Stimulated activated memory B cell treated with anti-CD40 and anti-IgM and Interleukin-4, amounts not matched to agents 10 μg/mL and 1 μg/mL and 100 μg/mL, for 72 hours (primary cell): ENCODE measurements around the gene KRTAP12-4.
"Not testable (repeated sequence)": the region's sequence is repeated elsewhere in the genome, so short reads cannot be mapped to it uniquely, and the experiment has no call there.

Source experiments
- ATAC-seq: fragments of 150-1000 bp; cut with Tn5 transposase; 2 replicates; pipeline ENCODE4 v1.10.0; 2021
- H3K27ac Mint-ChIP-seq: one replicate; pipeline ENCODE4 v1.8.0; 2022; ENCODE audit warnings: mild to moderate bottlenecking, mixed read lengths
- H3K27me3 Mint-ChIP-seq: one replicate; pipeline ENCODE4 v1.8.0; 2022; ENCODE audit warnings: mixed read lengths
- H3K36me3 Mint-ChIP-seq: one replicate; pipeline ENCODE4 v1.8.0; 2022; ENCODE audit warnings: mixed read lengths
- H3K4me1 Mint-ChIP-seq: one replicate; pipeline ENCODE4 v1.8.0; 2022; ENCODE audit warnings: mixed read lengths
- H3K4me3 Mint-ChIP-seq: one replicate; pipeline ENCODE4 v1.8.0; 2022; ENCODE audit warnings: mild to moderate bottlenecking, moderate library complexity, mixed read lengths
- H3K9me3 Mint-ChIP-seq: one replicate; pipeline ENCODE4 v1.8.0; 2022; ENCODE audit warnings: mixed read lengths

The KRTAP12-4 gene

DNA sequence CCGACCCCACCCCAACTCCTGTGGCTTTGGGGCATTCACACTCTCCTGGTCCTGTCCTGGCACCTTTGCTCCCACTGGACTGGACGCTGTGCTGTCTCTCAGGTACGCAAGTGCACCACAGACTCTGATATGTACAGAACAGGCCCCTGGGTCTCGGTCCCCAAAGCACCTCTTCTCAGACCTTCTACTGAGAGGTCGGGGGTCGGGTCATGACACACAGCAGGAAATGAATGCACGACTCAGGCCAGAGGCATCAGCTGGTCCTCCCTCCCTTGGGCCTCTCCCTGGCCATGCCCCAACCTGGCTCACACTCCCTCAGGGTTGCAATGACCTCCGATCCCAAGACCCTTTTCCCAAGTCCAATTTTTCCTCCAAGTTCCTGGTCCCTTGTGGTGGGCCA, 40.7 kb upstream of the KRTAP12-4 start:
- H3K4me3 Mint-ChIP-seq: no peak overlapping the region
- H3K36me3 Mint-ChIP-seq: no peaks in the 10 kb centered on the region

GRCh38 chr21:44694776-44695175, 40.3 kb upstream of the KRTAP12-4 start:
- H3K36me3 Mint-ChIP-seq: no peaks in the 10 kb centered on the region
- H3K27ac Mint-ChIP-seq: no peak overlapping the region
- no peak for ATAC-seq
- peaks cover 8% of the 10 kb centered on the region for H3K9me3 Mint-ChIP-seq
- H3K4me1 Mint-ChIP-seq: no peaks in the 10 kb centered on the region
- H3K4me3 Mint-ChIP-seq: no peak overlapping the region
- H3K27me3 Mint-ChIP-seq: peaks cover 43% of the 10 kb centered on the region

More for the DNA sequence above, 40.7 kb upstream of the KRTAP12-4 start:
- Mint-ChIP-seq H3K27me3 (peaks cover 47% of the 10 kb centered on the region), H3K4me1 (no peaks in the 10 kb centered on the region), H3K27ac (no peak overlapping the region), H3K9me3 (peaks cover 8% of the 10 kb centered on the region)
- no peak for ATAC-seq

- H3K9me3 Mint-ChIP-seq: peaks cover 8% of the 10 kb centered on the region
- H3K27ac Mint-ChIP-seq: no peak overlapping the region
- H3K27me3 Mint-ChIP-seq: peaks cover 38% of the 10 kb centered on the region
- no peaks in the 10 kb centered on the region for H3K36me3 Mint-ChIP-seq
- no peak overlapping the region for H3K4me3 Mint-ChIP-seq
- ATAC-seq: no peak
- H3K4me1 Mint-ChIP-seq: no peaks in the 10 kb centered on the region
These were observed 38.5 kb upstream of the KRTAP12-4 start for GRCh38 chr21:44692798-44693512.

GRCh38 chr21:44691686-44692085, 37.2 kb upstream of the KRTAP12-4 start:
- Mint-ChIP-seq H3K36me3 (no peaks in the 10 kb centered on the region), H3K4me3 (no peak overlapping the region), H3K4me1 (no peaks in the 10 kb centered on the region), H3K27me3 (peaks cover 38% of the 10 kb centered on the region), H3K27ac (no peak overlapping the region), H3K9me3 (peaks cover 8% of the 10 kb centered on the region)
- ATAC-seq: no peak

- H3K4me1 Mint-ChIP-seq, H3K36me3 Mint-ChIP-seq, ATAC-seq, H3K27ac Mint-ChIP-seq, H3K9me3 Mint-ChIP-seq, H3K4me3 Mint-ChIP-seq: not testable (repeated sequence)
- H3K27me3 Mint-ChIP-seq: peaks cover 43% of the 10 kb centered on the region
These were observed 35.3 kb upstream of the KRTAP12-4 start for GRCh38 chr21:44689740-44690139.

DNA sequence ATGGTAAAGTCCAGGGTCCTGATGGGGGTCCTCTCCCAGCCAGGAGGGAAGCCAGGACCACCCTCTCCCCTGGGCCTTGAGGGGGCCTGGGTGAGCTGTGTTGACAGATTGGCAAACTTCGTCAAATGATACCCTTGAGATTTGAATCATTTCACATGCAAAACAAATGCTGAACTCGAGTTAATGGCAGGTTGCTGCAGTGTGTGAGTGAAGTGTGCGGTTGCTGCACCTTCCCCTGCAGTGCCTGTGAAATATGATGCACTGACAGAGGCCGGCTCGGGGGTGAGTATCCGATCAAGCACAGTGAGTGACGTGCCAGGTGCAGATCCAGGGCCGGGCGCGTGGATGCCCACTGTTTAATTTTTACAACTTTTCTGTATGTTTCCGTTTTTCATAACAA, 33.2 kb upstream of the KRTAP12-4 start:
- Mint-ChIP-seq H3K4me1 (no peaks in the 10 kb centered on the region), H3K27ac (no peak overlapping the region), H3K4me3 (no peak overlapping the region), H3K36me3 (no peaks in the 10 kb centered on the region), H3K27me3 (peaks cover 60% of the 10 kb centered on the region), H3K9me3 (peaks cover under 1% of the 10 kb centered on the region)
- no peak for ATAC-seq

DNA sequence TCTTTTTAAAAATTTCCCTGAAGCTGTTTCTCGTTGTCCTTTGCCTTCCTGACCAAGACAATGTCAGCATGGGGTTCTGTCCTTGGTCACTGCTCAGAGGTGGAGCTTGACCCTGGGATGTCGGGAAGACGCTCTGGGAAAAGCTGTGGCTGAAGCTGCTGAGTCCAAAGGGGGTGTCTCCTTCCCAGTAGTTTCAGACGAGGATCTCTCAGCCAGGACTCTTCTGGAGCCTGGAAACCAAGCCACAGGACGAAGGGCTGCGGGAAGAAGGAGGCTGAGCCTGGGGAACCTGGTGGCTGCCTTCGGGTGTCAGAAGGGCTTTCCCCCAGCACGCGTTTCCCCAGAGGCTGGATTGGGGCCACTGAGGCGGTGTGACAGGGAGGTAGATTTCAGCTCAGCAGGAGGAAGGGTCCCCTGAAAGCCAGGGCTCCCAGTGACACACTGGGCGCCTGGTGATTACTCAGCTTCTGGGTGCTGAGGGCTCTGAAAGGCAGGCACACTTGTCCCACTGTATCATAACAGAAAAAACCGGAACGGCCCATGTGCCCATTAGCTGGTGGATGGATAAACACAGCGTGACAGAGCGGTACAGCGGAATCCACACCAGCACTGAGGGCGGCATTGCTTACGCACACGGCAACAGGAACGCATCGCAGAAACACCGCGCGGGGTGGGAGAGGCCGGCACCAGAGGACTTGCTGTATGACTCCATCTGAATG, 32.5 kb upstream of the KRTAP12-4 start:
- ATAC-seq: no peak
- no peak overlapping the region for H3K27ac Mint-ChIP-seq
- H3K36me3 Mint-ChIP-seq: no peaks in the 10 kb centered on the region
- no peak overlapping the region for H3K4me3 Mint-ChIP-seq
- no peaks in the 10 kb centered on the region for H3K4me1 Mint-ChIP-seq
- peaks cover 67% of the 10 kb centered on the region for H3K27me3 Mint-ChIP-seq
- H3K9me3 Mint-ChIP-seq: no peaks in the 10 kb centered on the region

GRCh38 chr21:44686000-44686781, 31.7 kb upstream of the KRTAP12-4 start:
- Mint-ChIP-seq H3K4me1 (no peaks in the 10 kb centered on the region), H3K9me3 (no peaks in the 10 kb centered on the region), H3K27me3 (peaks cover 75% of the 10 kb centered on the region), H3K36me3 (no peaks in the 10 kb centered on the region), H3K27ac (no peak overlapping the region), H3K4me3 (no peak overlapping the region)
- ATAC-seq: no peak

GRCh38 chr21:44685050-44685449, 30.6 kb upstream of the KRTAP12-4 start:
- not testable (repeated sequence) for H3K4me3 Mint-ChIP-seq, H3K4me1 Mint-ChIP-seq, ATAC-seq, H3K27ac Mint-ChIP-seq, H3K36me3 Mint-ChIP-seq, H3K9me3 Mint-ChIP-seq
- peaks cover 86% of the 10 kb centered on the region for H3K27me3 Mint-ChIP-seq

DNA sequence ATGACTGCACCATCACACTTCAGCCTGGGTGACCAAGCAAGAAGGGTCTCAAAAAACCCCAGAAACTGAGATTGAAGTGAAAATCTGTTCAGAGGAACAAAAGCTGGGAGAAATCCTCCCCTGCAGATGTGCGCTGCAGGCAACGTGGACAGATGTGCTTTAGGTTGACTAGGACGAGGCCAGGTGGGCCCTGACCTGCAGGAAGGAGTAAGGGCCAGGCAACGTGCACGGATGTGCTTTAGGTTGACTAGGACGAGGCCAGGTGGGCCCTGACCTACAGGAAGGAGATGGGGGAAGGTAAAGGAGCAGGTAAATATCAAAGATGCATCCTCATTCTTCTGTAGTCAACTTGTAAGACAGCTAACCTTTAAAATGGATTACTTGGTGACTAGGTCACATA, 30.0 kb upstream of the KRTAP12-4 start:
- H3K36me3 Mint-ChIP-seq: no peaks in the 10 kb centered on the region
- H3K27me3 Mint-ChIP-seq: peaks cover 90% of the 10 kb centered on the region
- no peak overlapping the region for H3K27ac Mint-ChIP-seq
- no peaks in the 10 kb centered on the region for H3K9me3 Mint-ChIP-seq
- H3K4me3 Mint-ChIP-seq: no peak overlapping the region
- no peak for ATAC-seq
- no peaks in the 10 kb centered on the region for H3K4me1 Mint-ChIP-seq

- H3K9me3 Mint-ChIP-seq: no peaks in the 10 kb centered on the region
These were observed 29.6 kb upstream of the KRTAP12-4 start for GRCh38 chr21:44684077-44684476.

GRCh38 chr21:44682580-44683151, 28.2 kb upstream of the KRTAP12-4 start:
- Mint-ChIP-seq H3K36me3 (no peaks in the 10 kb centered on the region), H3K4me1 (no peaks in the 10 kb centered on the region), H3K4me3 (no peak overlapping the region), H3K27ac (no peak overlapping the region), H3K9me3 (no peaks in the 10 kb centered on the region), H3K27me3 (peaks cover 77% of the 10 kb centered on the region)
- no peak for ATAC-seq

More at GRCh38 chr21:44684077-44684476, 29.6 kb upstream of the KRTAP12-4 start:
- no peaks in the 10 kb centered on the region for H3K36me3 Mint-ChIP-seq
- no peak overlapping the region for H3K27ac Mint-ChIP-seq
- H3K4me1 Mint-ChIP-seq: no peaks in the 10 kb centered on the region
- ATAC-seq: no peak
- peaks cover 90% of the 10 kb centered on the region for H3K27me3 Mint-ChIP-seq
- no peak overlapping the region for H3K4me3 Mint-ChIP-seq

- Mint-ChIP-seq H3K4me3 (no peak within 1 kb of the TSS), H3K36me3 (no peaks in the 10 kb centered on the region), H3K9me3 (no peaks in the 10 kb centered on the region), H3K27me3 (peaks cover 70% of the 10 kb centered on the region), H3K27ac (no peak within 1 kb of the TSS), H3K4me1 (no peaks in the 10 kb centered on the region)
- ATAC-seq: no peak
These were observed 27.6 kb upstream of the KRTAP12-4 start, which contains the start of gene KRTAP12-1 for GRCh38 chr21:44681861-44682579. TSS of gene KRTAP12-1 (minus strand) at chr21:44682163. CDS start at chr21:44682123, 40 bp downstream.

GRCh38 chr21:44681152-44681551, 26.7 kb upstream of the KRTAP12-4 start:
- H3K4me3 Mint-ChIP-seq: no peak overlapping the region
- no peaks in the 10 kb centered on the region for H3K4me1 Mint-ChIP-seq
- H3K27ac Mint-ChIP-seq: no peak overlapping the region
- peaks cover 62% of the 10 kb centered on the region for H3K27me3 Mint-ChIP-seq
- no peak for ATAC-seq
- no peaks in the 10 kb centered on the region for H3K9me3 Mint-ChIP-seq
- H3K36me3 Mint-ChIP-seq: no peaks in the 10 kb centered on the region
